Measurements from ENCODE around the gene DHRS7C.

- TF ChIP-seq CTCF (IDR thresholded peaks at IDR 0.05): peak in 1 of 3 donors; percentile 24
- no peak for TF ChIP-seq POLR2A (IDR thresholded peaks at IDR 0.05)
- TF ChIP-seq POLR2AphosphoS5 (IDR thresholded peaks at IDR 0.05): no peak
These were observed 65.8 kb downstream of the DHRS7C start for GRCh38 chr17:9725575-9725974.

Data from breast epithelium (tissue), 3 donors.